NCI-H2196 (cell line): ENCODE data around the gene CKS2.

Experiments
- DNase-seq: peaks from one replicate; lab custom pipeline; 2025; ENCODE audit not compliant: unreplicated experiment; lab: John Stamatoyannopoulos, UW

The CKS2 gene

DNA sequence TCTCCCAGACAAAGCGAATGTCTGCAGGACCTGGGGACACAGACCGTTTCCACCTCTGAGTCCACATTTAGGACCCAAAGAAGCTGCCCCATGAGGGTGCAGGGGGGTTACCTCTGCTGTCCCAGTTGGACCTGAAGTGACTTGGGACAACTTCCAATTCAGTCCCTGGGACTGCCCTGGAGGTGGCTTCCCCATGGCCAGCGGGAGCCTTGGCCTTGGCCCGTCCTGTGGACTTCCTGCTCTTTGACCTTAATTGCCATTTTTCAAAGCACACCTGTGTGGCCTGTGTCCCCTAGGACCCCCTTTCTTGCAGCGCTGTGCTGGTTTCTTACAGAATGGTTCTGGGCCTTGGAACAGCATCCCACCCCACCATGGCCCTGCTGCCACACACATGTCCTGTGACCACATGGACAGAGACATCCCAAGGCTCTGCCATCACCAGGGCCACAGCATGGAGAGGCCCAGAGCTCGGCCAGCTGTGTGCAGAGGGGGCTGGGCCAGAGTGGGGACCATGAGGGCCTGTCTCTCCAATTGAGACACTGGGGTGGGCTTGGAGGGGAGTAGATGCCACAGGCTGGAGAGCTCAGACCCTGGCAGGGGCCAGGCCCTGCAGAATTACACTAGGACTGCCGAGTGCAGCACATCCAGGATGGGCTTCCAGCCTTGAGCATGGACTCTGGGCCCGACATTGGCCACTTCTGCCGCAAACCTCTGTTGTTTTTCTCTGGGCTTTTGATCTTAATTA is 53.1 kb downstream of the CKS2 start:
- DNase-seq, result no peak

DNA sequence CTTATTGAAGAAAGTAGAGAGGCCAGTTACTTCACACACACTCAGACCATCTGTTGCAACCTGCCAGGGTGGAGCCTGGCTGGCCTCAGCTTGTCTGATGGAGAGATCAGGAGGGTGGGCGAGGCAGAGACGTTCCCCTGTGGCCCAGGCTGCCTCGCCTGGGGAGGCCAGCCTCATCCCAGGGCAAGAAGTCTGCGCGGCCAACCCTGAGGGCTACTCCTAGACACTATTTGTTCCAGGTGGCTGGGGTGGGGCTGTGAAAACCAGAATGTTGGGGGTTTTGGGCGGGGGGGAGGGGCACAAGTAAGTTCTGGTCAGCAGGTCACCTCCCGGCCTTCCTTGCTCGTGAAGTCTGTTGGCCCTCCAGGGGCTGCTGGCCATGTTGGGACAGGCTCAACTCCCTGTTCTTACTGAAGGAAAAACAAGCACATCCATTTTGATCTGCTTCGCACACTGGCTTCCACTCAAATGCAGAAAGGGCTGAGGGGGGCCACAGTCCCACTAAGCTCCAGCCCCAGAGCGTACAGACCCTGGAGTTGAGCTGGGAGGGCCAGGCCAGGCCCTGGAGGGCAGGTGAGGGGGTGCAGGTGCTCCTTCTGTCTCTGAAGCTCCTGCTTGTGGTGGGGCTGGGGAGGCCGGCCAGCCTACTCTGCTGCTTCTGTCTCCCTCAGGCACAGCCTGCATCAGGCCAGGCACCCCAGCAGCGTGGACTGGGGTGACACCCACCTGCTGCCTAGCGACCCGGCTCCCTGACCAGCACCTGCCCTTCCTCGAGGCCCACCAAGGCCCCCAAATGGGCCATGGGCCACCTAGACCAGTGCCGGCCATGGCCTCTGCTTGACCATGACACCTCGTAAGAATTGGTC is 53.9 kb downstream of the CKS2 start:
- DNase-seq, result no peak

DNA sequence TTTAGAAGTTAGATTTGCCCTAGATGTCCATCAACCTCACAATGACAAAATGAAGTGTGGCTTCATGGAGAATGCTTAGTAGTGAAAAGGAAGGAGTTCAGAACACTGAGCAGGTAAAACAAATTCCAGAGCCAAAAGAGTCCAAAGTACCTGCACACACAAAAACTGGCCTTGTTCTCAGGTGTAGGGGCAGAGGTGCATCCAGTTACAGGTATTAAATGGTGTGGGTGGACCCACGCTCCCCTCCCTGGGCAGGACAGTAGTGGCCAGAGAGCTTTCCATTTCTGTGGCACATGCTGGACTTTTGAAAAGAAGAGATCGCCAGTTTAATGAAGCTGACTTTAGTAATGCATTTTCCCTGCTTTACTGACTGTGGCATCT is 54.5 kb downstream of the CKS2 start:
- DNase-seq, result no peak
